SIG-M5 treated with dmso at 0.1 percent for 504 hours (cell line): ENCODE measurements around the gene NUP62CL.

Source experiments
- DNase-seq: peaks from one replicate; lab custom pipeline; 2025; ENCODE audit not compliant: unreplicated experiment; lab: John Stamatoyannopoulos, UW

Gene NUP62CL

GRCh38 chrX:107153005-107153404 is 53.2 kb downstream of the NUP62CL start:
- DNase-seq, result no peak

GRCh38 chrX:107146670-107147069 is 59.6 kb downstream of the NUP62CL start:
- DNase-seq, result no peak

GRCh38 chrX:107135965-107136307 is 70.3 kb downstream of the NUP62CL start:
- DNase-seq, result no peak

- peak; percentile 50 for DNase-seq
Measured at GRCh38 chrX:107135049-107135964, 70.9 kb downstream of the NUP62CL start.

GRCh38 chrX:107123750-107124149 is 82.5 kb downstream of the NUP62CL start:
- DNase-seq, result no peak

GRCh38 chrX:107119283-107119682 is 87.0 kb downstream of the NUP62CL start:
- DNase-seq, result no peak

- peak; percentile 76 for DNase-seq
Measured at GRCh38 chrX:107118322-107119147, 87.7 kb downstream of the NUP62CL start, which contains the start of gene RBM41. Gene RBM41, minus strand, starts transcription at chrX:107118822. Its CDS starts 49 bp downstream, at chrX:107118773.

GRCh38 chrX:107117993-107118321 is 88.3 kb downstream of the NUP62CL start:
- peak; percentile 29 for DNase-seq

GRCh38 chrX:107107459-107107858 is 98.8 kb downstream of the NUP62CL start:
- DNase-seq, result no peak

GRCh38 chrX:107102980-107103379 is 103.3 kb downstream of the NUP62CL start:
- DNase-seq, result peak; percentile 0

- no peak for DNase-seq
Measured at GRCh38 chrX:107076158-107076557, 130.1 kb downstream of the NUP62CL start.
